Non-pigmented ciliary epithelial cell (primary cell): ENCODE results near the gene MOB1A.

Experiments used
- DNase-seq: peaks from one replicate; pipeline ENCODE4 v3.0.0-alpha.2; 2010; ENCODE audit warnings: low read depth

MOB1A gene

DNA sequence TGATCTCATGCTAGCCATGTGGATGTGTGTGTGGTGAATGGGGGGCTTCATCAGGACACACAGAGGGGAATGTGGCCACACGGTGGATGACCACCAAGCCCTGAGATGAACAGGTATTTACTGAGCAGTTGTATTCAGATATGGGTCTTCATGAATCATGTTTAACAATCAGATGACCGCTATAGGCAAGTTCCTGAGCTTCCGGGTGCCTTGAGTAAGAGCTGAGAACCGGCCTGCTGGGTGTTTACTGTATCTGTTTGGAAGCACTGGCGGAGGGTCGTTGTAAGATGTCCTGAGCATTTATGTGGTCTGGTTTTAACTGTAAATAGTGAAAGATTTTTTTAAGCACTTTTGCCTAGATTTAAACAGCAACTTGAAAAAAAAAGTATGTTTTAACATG lies 74.9 kb downstream of the MOB1A start:
- DNase-seq = no peak
